ENCODE data around the gene APBB3.

The APBB3 gene

DNA sequence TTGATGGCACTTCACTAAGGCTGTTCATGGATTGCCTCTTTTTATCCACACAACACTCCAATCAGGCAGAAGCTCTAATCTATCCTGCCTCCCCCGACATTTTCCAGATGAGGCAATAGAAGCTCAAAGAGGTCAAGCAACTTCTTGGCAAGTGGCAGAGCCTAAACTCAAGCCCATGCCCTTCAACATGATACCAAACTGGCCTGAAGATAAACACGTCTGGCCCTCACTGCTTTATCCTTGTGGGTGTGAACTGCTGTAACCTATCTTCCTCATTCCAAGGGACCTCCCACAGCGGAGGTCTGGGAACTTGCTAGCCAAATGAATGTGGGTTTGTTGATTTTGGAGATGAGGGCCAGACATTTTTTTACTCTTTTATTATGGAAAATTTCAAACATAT is 9.8 kb upstream of the APBB3 start:
- peak; percentile 39 to 64 for DNase-seq

DNA sequence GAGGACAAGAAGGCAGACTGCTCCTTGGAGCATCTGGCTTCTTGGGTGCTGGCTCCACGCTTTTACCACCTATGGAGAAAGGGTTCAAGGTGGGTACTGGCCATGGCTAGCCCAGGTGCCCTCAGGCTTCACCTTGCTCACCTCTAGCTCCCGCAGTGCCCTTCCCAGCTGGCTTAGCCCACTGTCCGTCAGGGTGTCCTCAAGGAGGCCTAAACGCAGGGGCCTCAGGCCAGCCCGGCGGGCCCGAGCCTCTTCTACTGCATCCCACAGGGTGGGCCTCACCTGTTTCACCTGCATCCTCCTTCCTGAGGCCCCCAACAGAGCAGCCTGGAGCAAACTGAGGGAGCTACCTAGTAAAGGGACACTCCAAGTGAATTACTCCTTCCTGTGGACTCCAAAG is 9.3 kb upstream of the APBB3 start:
- DNase-seq = no peak

DNA sequence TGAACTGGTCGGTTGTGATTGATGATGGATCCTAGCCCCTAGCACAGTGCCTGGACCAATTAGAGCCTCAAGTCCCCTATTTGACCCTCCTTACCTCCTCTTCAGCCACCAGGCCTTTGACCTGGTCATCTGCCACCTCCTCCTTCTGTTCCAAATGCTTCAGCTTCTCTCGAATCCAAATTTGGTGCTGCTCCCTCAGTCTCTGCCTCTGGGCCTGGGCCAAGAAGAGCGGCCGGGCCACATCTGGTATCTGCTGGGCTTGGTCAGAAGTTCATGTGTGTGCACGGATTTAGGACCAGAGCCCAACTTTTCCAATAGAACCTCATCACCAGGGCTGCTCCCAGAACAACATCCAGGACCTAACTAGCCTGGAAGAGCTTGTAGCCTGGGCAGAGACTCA is 6.7 kb upstream of the APBB3 start:
- no peak for DNase-seq

GRCh38 chr5:140570488-140570887 is 6.1 kb upstream of the APBB3 start:
- DNase-seq = no peak

- no peak for DNase-seq
Measured at GRCh38 chr5:140570058-140570457, 5.7 kb upstream of the APBB3 start.

GRCh38 chr5:140569197-140569596 is 4.8 kb upstream of the APBB3 start:
- DNase-seq = peak; percentile 50 to 72

GRCh38 chr5:140568443-140569063 is 4.2 kb upstream of the APBB3 start:
- DNase-seq = no peak

DNA sequence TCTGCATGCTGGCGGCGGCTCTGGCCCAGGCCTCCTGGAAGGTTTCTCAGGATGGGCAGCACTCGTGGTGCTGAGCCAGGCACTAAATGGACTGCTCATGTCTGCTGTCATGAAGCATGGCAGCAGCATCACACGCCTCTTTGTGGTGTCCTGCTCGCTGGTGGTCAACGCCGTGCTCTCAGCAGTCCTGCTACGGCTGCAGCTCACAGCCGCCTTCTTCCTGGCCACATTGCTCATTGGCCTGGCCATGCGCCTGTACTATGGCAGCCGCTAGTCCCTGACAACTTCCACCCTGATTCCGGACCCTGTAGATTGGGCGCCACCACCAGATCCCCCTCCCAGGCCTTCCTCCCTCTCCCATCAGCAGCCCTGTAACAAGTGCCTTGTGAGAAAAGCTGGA is 3.5 kb upstream of the APBB3 start:
- no peak for DNase-seq

GRCh38 chr5:140567136-140567818 is 2.9 kb upstream of the APBB3 start:
- no peak for DNase-seq

DNA sequence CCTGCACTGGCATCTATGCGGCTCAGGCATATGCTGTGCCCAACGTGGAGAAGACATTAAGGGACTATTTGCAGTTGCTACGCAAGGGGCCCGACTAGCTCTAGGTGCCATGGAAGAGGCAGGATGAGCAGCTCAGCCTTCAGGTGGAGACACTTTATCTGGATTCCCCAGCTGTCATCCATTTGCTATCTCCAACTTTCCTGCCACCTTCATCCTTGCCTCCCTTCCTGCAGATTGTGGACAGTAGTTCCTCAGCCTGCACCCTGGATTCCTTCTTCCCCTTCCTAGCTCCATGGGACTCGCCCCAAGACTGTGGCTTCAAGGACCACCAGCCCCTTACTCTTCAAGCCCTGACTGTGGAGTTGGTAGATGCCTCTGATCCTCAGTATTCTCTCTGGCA is 2.3 kb upstream of the APBB3 start:
- DNase-seq = no peak

DNA sequence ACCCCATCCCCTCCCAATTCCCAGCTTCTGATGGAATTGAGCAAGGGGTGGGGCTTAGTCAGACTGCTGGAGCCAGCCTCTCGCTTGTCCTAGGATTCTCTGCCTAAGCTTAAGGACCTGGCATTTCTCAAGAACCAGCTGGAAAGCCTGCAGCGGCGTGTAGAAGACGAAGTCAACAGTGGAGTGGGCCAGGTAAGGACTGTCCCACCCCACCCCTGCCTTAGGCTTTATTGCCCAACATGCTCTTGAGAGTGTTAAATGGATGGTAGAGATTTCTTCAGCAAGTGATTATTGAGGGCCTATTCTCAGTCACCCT is 1.3 kb upstream of the APBB3 start:
- no peak for DNase-seq

GRCh38 chr5:140565024-140565779 is 804 bp upstream of the APBB3 start:
- DNase-seq = no peak

DNA sequence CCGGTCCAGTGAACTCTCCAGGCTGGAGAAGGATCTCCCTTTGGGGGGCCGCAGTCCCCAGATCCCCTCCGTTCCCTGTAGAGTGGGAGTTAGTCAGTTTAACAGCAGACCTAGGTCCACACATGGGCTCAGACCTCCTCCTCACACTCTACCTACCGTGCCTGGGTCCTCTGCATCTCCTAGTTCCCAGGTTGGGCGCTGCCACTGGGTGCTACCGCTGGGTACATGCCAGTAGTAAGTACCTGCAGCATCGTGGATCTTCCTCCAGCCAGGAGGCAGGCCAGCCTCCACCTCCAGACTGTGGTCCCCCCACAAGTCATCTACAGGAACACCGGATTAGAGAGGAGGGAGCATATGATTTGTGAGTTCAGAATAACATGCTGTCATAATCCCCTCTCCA is 802 bp downstream of the APBB3 start:
- DNase-seq = no peak

- DNase-seq = no peak
Measured at GRCh38 chr5:140561753-140562523, 2.5 kb downstream of the APBB3 start.

GRCh38 chr5:140560227-140560626 is 4.2 kb downstream of the APBB3 start:
- no peak for DNase-seq

GRCh38 chr5:140558542-140558941 is 5.9 kb downstream of the APBB3 start:
- DNase-seq = no peak

DNA sequence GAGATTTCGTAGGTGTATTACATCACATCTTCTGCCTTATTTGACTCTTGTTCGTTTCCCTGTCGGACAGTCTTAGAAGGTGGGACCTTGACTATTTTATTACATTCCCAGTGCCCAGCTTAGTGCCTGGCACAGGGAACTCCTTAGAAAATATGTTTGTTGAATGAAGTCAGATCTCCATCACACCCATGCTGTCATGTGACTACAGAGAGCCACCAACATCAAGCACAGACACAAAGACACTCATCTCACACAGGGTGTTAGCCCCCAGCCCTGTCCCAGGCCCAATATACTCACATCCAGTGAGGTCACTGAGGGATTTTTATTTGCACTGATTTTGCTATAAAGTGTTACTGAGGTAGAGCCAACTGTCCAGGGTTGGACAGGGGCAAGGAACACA is 6.4 kb downstream of the APBB3 start:
- DNase-seq = no peak

GRCh38 chr5:140557136-140557805 is 7.1 kb downstream of the APBB3 start, which contains the start of gene SRA1:
Gene SRA1 (minus strand): TSS chr5:140557473. CDS start chr5:140557452, 21 bp downstream.
- peak; percentile 89 to 95 for DNase-seq

GRCh38 chr5:140556438-140556837 is 8.0 kb downstream of the APBB3 start:
- peak; percentile 40 to 52 for DNase-seq

- peak in 1 of 2 donors; percentile 25 for DNase-seq
Measured at GRCh38 chr5:140555747-140556312, 8.6 kb downstream of the APBB3 start.

GRCh38 chr5:140554454-140554853 is 9.9 kb downstream of the APBB3 start:
- peak; percentile 52 to 68 for DNase-seq

DNA sequence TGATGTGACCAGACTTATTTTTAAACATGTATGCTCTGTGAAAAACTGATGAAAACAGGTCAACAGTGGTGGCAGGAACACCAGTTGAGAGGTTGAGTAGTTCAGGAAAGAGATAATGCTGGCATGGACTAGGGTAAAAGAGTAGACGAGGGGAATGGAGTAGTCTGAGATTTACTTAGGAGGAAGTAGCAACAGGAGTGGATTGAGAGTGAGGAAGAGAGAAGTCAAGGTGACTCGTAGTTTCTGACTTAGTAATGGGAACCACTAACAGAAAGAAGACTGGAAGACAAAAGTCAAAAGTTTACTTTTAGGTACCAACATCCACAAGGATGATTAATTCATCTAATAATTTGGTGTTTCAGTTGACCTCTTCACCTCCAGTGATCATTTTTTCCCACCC is 10.7 kb downstream of the APBB3 start:
- DNase-seq = no peak

All from inflammatory macrophage treated with lipopolysaccharide for 1 hour (primary cell).